ENCODE data around the gene MARS1.
"Not testable (repeated sequence)": the region's sequence is repeated elsewhere in the genome, so short reads cannot be mapped to it uniquely, and the experiment has no call there.

MARS1 gene

GRCh38 chr12:57553343-57554202, 65.7 kb downstream of the MARS1 start:
- no peak for DNase-seq

- no peak for DNase-seq
These were observed 66.6 kb downstream of the MARS1 start for GRCh38 chr12:57554453-57554852.

- DNase-seq, result no peak
These were observed 67.0 kb downstream of the MARS1 start for GRCh38 chr12:57554897-57555296.

DNA sequence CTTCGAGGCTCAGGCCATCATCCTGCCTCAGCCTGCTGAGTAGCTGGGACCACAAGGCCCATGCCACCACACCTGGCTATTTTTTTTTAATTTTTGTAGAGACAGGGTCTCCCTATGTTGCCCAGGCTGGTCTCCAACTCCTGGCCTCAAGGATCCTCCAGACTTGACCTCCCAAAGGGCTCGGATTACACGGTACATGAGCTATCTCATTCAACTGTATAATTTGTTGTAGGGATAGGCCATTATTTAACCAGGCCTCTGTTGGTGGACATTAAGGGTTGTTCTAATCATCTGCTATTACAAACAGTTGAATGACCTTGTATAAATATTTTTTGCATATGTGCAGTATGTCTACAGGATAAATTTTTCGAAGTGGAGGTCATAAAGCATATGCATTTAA, 71.0 kb downstream of the MARS1 start:
- DNase-seq, result no peak

GRCh38 chr12:57560516-57560915, 72.6 kb downstream of the MARS1 start:
- DNase-seq, result no peak

- DNase-seq, result not testable (repeated sequence)
These were observed 73.2 kb downstream of the MARS1 start for GRCh38 chr12:57561117-57561516.

- DNase-seq, result no peak
These were observed 75.5 kb downstream of the MARS1 start for GRCh38 chr12:57563358-57563757.

- no peak for DNase-seq
These were observed 76.4 kb downstream of the MARS1 start for GRCh38 chr12:57564178-57564740.
